Caki2 (cell line): Measurements from ENCODE around the gene POLG. TPM values are rescaled to one million over a fixed set of nuclear protein-coding genes. Genes with fewer than 3 reads are reported as not detected.

ENCODE experiments used
- DNase-seq: peaks from one replicate; pipeline ENCODE4 v3.0.0-alpha.2; 2015; ENCODE audit warnings: low read depth
- in situ Hi-C: cut with HindIII; loops from 2 replicates; pipeline ENCODE4 v1.10.0; 2016; ENCODE audit warnings: low sequenced_read_pairs, low pct_unique_long_range_greater_than_20kb, mixed read lengths
- total RNA-seq: library from RNA; depleted of rRNA; stranded (reverse); fragments of >200 nt; shearing (Covaris generic); gene quantifications from 2 replicates; pipeline ENCODE4 v1.2.3, GENCODE V29; 2014; ENCODE audit warnings: low replicate concordance

POLG gene
- total RNA-seq, 1 experiment from 2014 or later: 59.6 TPM

DNA sequence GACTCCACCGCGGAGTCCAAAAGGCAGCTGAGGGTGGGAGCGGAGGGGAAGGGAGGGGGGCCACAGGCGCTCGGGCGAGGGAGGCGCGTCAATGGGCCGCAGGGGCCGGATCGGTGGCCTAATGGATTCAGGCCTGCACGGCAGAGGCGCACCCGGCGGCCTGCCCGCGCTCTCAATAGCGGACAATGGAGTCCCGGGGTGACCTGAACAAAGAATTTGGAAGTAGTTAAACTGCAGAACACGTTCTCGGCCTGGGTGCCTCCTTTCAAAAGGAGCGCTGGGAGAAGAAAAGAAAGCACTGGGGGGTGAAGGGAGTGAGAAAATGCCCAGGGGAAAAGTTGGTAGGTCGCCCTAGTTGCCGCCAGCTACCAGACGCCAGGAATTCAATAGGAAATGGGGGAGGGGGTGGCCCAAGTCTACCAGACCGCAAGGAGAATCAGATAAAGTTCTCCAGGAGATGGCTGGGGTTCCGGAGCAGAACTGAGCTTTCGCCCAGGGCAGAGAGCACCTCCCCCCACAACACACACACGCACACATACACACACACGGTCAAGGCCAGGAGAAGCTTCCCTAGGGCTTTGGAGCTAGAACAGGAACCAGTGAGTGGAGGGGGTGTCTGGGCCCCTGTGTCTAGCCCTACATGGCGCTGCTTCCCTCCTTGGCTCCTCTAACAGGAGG lies 25.8 kb upstream of the POLG start:
- in situ Hi-C loops: loop anchor here (5.0 kb wide), 1 partner anchor 77 kb away; no protein-coding TSS in a partner anchor
- no peak for DNase-seq

DNA sequence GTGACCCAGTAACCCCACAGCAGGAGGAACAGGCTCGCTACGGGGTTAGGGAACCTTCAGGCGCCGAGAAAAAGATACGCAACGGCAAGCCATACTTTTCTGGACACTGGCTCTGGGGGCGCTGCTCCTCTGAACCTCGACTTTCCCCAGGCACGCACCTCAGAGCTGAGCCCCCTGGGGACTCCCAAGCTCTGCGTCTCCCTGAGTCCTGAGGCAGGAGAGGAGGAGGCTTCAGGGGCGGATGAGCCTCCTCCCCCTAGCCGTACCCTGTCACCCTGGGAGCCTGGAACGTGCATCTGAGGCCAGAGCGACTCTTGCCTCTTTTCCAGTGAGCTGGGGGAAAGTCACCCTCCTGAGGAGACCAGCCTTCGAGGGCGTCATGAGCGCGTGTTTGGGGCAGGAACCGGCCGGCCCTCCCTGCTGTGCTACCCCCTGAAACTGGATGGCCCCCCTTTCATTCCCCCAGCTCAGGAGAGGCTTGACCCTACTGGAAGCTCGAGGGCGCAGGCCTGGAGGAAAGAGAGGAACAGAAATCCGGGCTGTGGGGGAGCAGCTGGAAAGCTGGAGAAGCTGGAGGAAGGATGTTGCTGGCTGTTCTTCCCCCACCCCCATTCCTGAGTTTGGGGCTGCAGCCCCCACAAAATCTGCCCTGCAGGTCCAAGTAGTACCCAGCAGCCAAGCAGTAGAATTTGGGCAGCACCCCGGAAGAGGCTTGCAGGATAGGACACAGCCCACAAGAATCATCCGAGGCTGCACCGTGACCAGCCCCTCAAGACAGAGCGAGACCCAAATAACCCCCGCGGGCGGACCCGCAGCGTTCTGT lies 25.1 kb upstream of the POLG start:
- in situ Hi-C loops: loop anchor here (5.0 kb wide), 1 partner anchor 78 kb away; no protein-coding TSS in a partner anchor
- no peak for DNase-seq

DNA sequence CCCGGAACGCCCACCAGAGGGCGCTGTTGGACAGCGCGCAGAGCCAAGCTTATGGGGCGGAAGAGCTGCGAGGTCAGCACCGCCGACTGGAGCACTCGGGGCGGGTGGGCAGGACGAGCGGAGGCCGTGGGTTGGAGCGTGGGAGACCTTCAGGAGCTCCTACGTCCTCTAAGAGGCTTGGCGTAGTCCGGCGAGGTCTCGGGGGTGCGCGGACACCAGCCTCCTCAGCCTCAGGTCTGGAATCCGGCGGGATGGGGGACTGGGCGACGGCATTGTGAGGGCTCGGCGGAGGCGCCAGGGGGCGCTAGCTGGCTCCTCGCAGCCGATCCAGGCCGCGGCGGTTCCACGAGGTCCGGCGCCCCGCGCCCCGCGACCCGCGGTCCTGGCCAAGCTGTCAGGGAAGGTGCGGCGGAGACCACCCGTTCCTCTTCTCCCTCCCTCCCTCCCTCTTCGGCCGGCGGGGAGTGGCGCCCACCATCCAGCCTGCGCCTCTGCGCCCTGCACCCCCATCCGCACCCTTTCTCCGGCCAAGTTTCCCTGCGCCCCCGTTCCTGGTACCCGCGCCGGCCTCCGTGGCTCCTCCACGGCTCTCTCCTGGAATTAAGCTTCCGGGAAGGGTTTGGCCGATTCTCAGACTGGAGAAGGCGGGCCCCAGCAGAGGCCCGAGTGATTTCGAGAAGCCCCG lies 24.3 kb upstream of the POLG start:
- DNase-seq: peak; percentile 85
- in situ Hi-C loops: no loop called here

DNA sequence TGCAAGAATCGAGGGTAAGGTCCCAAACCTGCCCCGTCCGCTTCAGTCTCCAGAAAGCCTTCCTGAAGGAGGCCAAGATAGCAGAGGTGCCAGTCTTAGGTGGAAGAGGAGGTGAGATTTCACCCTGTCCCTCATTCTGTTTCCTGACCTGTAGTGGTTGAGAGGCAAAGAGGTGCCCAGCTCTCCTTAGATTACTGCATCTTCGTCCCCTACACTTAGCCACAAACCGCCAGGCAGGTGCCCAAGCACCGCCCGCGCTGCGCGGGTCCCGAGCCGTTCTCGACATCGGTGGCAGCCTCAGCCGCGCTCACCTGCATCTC lies 23.8 kb upstream of the POLG start:
- DNase-seq: no peak
- in situ Hi-C loops: no loop called here

DNA sequence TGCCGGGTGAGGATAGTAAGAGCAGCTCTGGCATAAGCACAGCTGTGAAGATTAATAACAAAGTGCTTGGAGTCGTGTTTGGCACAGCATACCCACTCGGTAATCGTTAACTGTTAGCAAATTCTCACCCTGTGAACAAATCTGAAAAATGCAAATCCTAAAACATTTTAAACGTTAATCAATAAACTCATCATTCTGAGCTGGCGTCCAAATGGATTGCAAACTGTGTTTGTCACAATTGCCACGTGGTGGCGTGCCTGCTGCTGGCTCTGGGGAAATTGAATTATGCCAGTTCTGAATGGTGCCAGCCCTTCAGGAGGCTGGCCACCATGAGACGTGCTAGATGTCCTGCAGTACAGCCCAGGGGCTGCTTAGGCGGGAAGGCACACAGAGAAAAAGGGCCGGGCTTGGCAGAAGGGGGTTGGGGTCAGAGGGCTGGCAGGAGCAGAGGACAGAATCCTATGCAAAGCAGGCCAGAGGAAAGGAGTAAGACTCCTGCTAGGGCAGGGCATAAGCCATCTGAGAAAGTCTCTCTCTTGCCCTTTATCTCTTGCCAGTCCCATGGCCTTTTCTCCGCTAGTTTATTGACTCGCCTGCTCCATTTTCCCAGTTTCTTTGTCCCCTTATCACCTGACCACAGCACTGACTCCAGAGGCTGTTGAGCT lies 22.1 kb upstream of the POLG start:
- in situ Hi-C loops: no loop called here
- peak; percentile 25 for DNase-seq

DNA sequence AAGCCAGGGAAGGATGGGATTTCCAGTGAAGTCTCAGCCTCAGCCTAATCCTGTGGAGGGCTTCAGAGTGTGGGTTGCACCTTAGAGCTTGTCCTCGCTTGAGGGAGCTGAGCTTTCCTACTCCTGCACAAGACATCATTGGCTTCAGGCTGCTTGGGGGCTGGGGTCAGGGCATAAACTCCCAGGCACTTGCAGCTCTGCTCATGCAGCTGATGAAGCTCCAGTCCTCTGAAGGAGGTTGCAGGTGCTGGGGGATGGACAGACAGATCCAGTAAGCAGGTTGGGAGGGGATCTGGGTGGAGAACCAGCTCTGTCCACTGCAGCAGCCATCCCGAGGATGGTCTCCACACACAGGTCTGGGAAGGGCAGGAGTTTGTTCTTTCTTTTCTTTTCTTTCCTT lies 19.4 kb upstream of the POLG start:
- no peak for DNase-seq
- in situ Hi-C loops: no loop called here

DNA sequence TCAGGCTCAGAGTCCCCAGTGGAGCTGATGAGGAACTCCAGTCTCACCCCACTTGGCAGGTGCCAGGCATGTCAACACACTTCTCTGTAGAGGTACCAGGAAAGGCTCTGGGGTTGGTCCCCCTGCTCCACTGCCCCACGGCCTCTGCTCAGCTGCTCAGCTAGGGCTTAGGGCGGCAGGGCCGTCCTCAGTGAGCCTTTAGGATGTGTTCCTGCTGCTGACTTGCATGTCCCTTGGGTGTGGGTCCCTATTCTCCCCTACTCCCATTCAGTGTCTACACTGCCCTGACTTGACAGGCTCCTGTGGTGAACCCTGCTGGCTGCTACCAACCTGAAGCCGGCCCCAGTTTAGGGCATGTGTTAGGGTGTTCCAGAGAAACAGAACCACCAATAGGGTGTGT lies 17.9 kb upstream of the POLG start:
- in situ Hi-C loops: no loop called here

DNA sequence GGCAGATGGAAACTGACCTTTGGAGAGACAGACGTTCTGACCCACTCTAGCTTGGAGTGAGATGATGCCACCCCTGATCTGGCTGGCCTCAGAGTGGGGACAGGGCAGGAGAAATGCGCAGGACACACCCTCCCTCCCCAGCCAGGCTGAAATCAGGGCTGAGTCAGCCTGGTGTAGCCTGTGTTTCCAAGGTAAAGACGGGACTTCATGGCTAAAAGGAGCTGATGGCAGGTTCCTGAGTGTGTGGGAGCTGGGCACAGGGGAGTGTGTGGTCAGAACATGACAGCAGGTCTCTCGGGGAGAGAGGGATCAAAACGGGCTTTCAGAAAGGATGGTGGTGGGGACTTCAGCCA lies 14.6 kb upstream of the POLG start:
- no peak for DNase-seq
- in situ Hi-C loops: no loop called here

More for the DNA sequence above, 17.9 kb upstream of the POLG start:
- DNase-seq: no peak

DNA sequence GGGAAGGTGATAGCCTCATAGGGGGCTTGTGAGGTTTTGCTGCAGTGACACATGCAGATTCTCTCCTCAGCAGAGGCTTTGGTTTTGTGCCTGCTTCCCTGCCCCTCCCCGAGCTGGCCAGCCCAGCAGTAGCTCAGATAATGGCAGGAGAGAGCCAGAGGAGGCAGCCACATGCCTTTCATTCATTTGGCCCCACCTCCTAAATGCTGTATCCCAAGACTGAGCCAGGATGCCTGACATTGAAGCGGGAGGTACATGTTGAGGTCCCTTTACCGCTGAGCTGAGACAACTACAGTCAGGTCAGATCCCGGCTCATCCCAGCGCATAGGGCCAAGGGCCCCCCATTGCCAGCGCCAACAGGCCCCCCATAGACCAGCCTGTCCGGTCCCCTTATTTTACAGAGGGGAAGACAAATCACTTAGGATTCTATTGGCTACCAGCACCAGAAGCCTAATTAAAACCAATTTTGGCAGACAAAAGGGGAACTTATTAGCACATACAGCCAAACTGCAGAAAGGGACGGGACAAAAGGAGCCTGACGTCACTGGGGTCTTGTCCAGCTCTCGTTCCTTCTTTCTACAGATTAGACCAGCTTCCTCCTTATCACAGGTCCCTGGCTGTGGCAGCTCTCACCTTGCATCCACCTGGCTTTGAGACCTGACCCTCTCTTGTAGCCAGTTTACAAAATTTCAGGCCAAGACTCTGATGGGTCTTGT lies 12.1 kb upstream of the POLG start:
- no peak for DNase-seq
- in situ Hi-C loops: no loop called here

DNA sequence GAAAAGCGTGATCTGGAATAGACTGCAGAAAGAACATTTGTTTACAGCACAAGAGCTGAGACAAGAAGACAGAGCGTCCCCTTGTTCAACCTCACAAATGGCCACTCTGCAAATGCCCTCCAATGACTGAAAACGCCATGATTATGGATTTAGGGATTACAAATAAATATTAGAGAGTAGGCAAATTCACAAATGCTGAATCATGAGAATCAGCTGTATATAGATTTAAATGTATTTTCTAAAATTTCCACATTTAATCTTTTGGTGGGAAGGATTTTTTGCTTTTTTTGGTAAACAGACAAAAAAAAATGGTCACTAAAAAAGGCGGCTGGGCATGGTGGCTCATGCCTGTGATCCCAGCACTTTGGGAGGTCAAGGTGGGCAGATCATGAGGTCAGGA lies 10.6 kb upstream of the POLG start:
- no peak for DNase-seq
- in situ Hi-C loops: no loop called here

DNA sequence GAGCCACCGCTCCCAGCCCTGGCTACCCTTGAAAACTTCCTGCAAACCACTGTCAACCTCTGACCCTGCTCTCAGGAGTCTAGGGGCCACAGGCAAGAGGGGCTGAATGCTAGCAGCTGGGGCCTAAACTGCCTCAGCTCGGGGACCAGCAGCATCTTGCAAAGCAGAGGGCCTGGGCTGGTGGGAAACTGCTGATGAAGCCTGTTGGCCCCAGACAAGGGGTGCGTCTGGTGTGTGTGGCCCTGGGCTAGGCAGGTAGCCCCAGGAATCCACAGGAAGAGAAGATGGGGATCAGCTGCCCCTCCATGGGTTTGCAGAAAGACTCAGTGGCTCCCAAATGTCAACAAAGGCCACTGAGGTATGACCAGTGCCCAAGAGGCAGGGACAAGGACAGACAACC lies 8.2 kb upstream of the POLG start:
- in situ Hi-C loops: no loop called here
- DNase-seq: no peak

DNA sequence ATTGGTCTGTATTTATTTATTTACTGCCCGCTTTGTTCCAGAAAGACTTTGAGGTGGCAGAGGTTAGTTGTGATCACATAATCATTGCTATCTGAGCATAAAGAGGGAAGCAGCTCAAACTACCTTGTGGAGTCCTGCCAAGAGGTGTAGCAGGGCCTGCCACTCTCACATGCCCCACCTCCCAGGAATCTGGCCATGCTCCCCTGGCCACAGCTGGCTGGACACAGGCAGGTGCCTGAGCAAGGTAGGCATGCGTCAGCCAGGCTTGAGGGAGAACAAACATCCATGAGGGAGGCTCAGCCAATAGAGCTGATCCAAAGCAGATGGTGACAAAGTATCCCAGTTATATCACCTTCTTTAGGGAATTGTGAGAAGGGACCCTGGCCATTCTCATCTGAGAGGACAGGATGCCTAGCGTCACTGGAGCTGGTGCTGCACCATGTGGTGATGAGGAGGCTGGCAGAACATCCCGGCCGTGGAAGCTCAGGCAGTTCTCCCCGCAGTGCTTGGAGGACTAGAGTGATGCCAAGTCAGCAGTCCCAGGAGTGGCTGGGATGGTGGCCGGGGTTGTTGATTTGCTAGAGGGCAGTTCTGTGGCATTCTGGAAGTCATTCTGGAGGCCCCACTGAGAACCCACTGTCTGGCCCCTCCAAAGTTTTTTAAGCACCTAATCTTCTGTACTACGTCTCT lies 6.8 kb upstream of the POLG start:
- DNase-seq: no peak
- in situ Hi-C loops: no loop called here

DNA sequence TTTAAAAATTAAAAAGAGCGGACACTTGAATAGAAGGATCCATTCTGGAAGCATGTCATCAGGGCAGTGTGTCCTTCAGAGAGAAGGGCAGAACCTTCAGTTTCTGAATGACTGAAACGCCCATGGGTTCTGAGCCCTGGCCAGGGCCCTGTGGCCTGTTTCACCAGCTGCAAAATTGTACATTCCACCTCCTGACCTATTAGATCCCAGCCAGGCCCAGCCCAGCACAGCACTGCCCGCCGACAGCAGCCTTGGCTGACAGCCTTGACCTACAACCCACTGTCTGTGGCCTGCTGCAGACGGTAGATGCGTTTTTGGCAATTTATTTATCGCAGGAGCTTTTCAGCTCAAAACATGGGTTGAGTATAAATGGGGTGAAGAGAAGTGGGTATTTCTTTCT lies 5.9 kb upstream of the POLG start:
- in situ Hi-C loops: no loop called here

DNA sequence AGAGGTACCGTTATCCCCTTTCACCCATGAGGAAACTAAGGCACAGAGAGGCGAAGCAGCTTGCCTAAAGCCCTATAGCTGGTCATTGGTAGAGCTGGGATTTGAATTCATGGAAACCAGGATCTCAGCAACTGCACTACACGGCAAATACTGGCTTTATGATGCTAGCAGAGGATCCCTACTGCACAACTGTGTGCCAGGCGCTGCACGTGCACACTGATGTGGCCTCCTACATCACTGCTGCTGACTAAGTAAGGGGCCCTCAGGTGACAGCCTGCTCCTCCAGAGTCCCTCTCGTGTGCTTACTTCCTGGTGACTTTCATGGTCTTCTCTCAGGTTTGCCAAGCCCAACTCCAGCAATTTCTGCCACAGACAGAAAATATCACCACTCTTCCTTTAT lies 3.4 kb upstream of the POLG start:
- DNase-seq: no peak
- in situ Hi-C loops: no loop called here

More for the DNA sequence above, 5.9 kb upstream of the POLG start:
- no peak for DNase-seq

DNA sequence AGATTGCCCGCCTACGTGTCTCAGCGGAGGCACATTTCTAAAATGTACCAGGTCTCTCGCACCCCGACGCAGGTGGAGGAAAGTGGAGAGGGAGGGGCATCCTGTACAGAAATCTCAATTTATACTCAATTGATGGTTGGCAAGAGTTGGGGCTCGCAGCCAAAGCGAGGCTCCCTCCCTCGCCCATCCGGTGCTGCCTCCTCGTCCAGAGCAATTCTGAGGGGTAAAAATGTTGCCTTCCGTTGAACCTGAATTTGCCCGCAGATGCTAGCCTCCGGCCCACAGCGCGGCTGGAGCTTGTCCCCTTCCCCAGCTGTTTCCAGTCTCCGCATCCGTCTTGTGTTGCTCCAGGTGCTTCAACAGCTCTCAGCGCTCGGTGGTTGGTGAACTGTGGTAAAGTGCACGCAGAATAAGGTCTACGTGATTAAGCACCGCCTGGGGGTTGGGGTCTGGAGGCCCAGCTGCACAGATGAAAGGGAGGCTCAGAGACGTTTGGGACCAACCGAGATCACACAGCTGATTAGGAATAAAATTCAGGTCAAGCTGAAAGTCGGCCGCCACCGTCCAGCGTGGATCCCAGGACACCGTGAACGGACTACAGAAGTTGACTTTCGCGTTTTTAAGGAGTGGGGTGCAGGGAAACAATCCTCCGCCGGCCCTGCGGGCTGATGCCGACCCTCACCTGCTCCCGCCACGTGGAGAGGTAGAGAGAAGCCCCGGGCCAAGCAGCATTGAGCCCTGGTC lies 846 bp upstream of the POLG start:
- DNase-seq: no peak
- in situ Hi-C loops: no loop called here

DNA sequence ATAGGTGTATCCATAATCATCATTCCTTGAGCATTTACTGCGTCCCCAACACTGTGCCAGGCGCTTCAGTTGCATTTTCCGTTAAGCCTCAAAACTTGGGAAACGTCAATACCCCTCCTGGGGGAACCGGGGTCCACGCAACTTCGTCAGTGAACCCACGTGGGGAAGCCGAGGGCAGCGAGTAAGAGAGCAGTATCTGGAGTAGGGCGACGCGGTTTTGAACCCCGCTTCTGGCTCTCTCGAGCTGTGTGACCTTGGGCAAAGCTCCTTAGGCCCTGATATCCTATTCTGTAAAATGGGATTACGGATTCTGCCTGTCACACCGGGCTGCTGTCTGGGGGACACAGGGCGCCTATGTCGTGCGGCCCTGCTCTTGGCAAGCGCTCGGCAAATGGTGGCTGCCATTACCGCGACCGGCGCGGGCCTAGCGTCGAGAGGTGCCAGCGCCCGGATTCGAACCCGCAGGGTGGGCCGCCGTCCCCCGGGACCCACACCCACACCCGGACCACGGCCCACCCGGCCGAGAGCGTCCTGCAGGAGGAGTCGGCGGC lies 590 bp downstream of the POLG start:
- no peak for DNase-seq
- in situ Hi-C loops: no loop called here
